Stimulated activated CD8-positive, alpha-beta memory T cell treated with anti-CD3 and anti-CD28 coated beads, Interleukin-2, amount 100 ng/mL, for 1 hour (primary cell): Measurements from ENCODE around the gene NPSR1.
A peak's percentile ranks its signal among the peaks of the same experiment; 100 is the strongest.
"Not testable (repeated sequence)": the region's sequence is repeated elsewhere in the genome, so short reads cannot be mapped to it uniquely, and the experiment has no call there.

ENCODE experiments used
- DNase-seq, 2 donors: peaks; one replicate each; pipeline ENCODE4 v3.0.0-alpha.2; 2020; ENCODE audit warnings: low read depth in 2 of 2

The NPSR1 gene

GRCh38 chr7:34757570-34758110, 99.6 kb downstream of the NPSR1 start:
- DNase-seq = no peak

GRCh38 chr7:34758111-34758601, 100.1 kb downstream of the NPSR1 start:
- DNase-seq = no peak

- DNase-seq = no peak
Measured at GRCh38 chr7:34759477-34760125, 101.6 kb downstream of the NPSR1 start.

- DNase-seq = no peak
Measured at GRCh38 chr7:34760271-34760670, 102.3 kb downstream of the NPSR1 start.

- no peak for DNase-seq
Measured at GRCh38 chr7:34761206-34761605, 103.2 kb downstream of the NPSR1 start.

- no peak for DNase-seq
Measured at GRCh38 chr7:34761627-34762026, 103.6 kb downstream of the NPSR1 start.

- DNase-seq = no peak
Measured at GRCh38 chr7:34762764-34763163, 104.7 kb downstream of the NPSR1 start.

- DNase-seq = no peak
Measured at GRCh38 chr7:34772296-34772938, 114.4 kb downstream of the NPSR1 start.

- DNase-seq = no peak
Measured at GRCh38 chr7:34776748-34777358, 118.8 kb downstream of the NPSR1 start.

GRCh38 chr7:34780546-34780945, 122.5 kb downstream of the NPSR1 start:
- DNase-seq = no peak

GRCh38 chr7:34787586-34787985, 129.6 kb downstream of the NPSR1 start:
- no peak for DNase-seq

GRCh38 chr7:34806831-34807230, 148.8 kb downstream of the NPSR1 start:
- no peak for DNase-seq

GRCh38 chr7:34807548-34808340, 149.7 kb downstream of the NPSR1 start:
- no peak for DNase-seq

GRCh38 chr7:34814203-34814842, 156.3 kb downstream of the NPSR1 start:
- DNase-seq = not testable (repeated sequence)

- DNase-seq = no peak
Measured at GRCh38 chr7:34821932-34822558, 164.0 kb downstream of the NPSR1 start.

- peak in 1 of 2 donors; percentile 24 for DNase-seq
Measured at GRCh38 chr7:34823650-34824258, 165.7 kb downstream of the NPSR1 start.

GRCh38 chr7:34825221-34825620, 167.2 kb downstream of the NPSR1 start:
- DNase-seq = no peak

GRCh38 chr7:34830390-34830789, 172.4 kb downstream of the NPSR1 start:
- DNase-seq = no peak

GRCh38 chr7:34831436-34831835, 173.4 kb downstream of the NPSR1 start:
- no peak for DNase-seq

- no peak for DNase-seq
Measured at GRCh38 chr7:34832020-34832419, 174.0 kb downstream of the NPSR1 start.
